T-helper 1 cell (primary cell): Measurements from ENCODE around the gene KDM4B.

Experiments
- DNase-seq, 5 donors: peaks; one replicate each; pipeline ENCODE4 v3.0.0-alpha.2; 2012 to 2020

Gene KDM4B

GRCh38 chr19:5052945-5053485 is 84.1 kb downstream of the KDM4B start:
- DNase-seq = no peak

- DNase-seq = no peak
Observed at GRCh38 chr19:5053661-5054060, 84.7 kb downstream of the KDM4B start.

- DNase-seq = no peak
Observed at GRCh38 chr19:5054551-5055456, 85.9 kb downstream of the KDM4B start.

GRCh38 chr19:5055457-5055776 is 86.5 kb downstream of the KDM4B start:
- no peak for DNase-seq

GRCh38 chr19:5057860-5058259 is 88.9 kb downstream of the KDM4B start:
- no peak for DNase-seq

GRCh38 chr19:5058521-5059212 is 89.8 kb downstream of the KDM4B start:
- DNase-seq = no peak

GRCh38 chr19:5059213-5059574 is 90.3 kb downstream of the KDM4B start:
- no peak for DNase-seq

GRCh38 chr19:5059793-5060192 is 90.9 kb downstream of the KDM4B start:
- no peak for DNase-seq

- DNase-seq = no peak
Observed at GRCh38 chr19:5062195-5062594, 93.3 kb downstream of the KDM4B start.

- DNase-seq = no peak
Observed at GRCh38 chr19:5062799-5063198, 93.9 kb downstream of the KDM4B start.

GRCh38 chr19:5063873-5064645 is 95.1 kb downstream of the KDM4B start:
- no peak for DNase-seq

- DNase-seq = no peak
Observed at GRCh38 chr19:5064896-5065295, 96.0 kb downstream of the KDM4B start.

GRCh38 chr19:5065663-5066093 is 96.8 kb downstream of the KDM4B start:
- no peak for DNase-seq

- no peak for DNase-seq
Observed at GRCh38 chr19:5066768-5067167, 97.9 kb downstream of the KDM4B start.

GRCh38 chr19:5067678-5068077 is 98.8 kb downstream of the KDM4B start:
- DNase-seq = no peak

GRCh38 chr19:5068233-5069072 is 99.5 kb downstream of the KDM4B start:
- DNase-seq = no peak

- DNase-seq = no peak
Observed at GRCh38 chr19:5070331-5070730, 101.4 kb downstream of the KDM4B start.

GRCh38 chr19:5070930-5071329 is 102.0 kb downstream of the KDM4B start:
- no peak for DNase-seq

- DNase-seq = no peak
Observed at GRCh38 chr19:5071579-5071978, 102.7 kb downstream of the KDM4B start.

- DNase-seq = no peak
Observed at GRCh38 chr19:5072115-5072514, 103.2 kb downstream of the KDM4B start.

GRCh38 chr19:5073153-5073844 is 104.4 kb downstream of the KDM4B start:
- DNase-seq = no peak

- no peak for DNase-seq
Observed at GRCh38 chr19:5074407-5074806, 105.5 kb downstream of the KDM4B start.
